NB4 (cell line): ENCODE data around the gene WHAMM.

Experiments used
- CTCF ChIP-seq: IDR thresholded peaks from one replicate; pipeline ENCODE4 v1.5.1; 2012; ENCODE audit warnings: low read depth, low read length
- MAX ChIP-seq: IDR thresholded peaks from 2 replicates; pipeline ENCODE4 v1.6.1; 2011; ENCODE audit warnings: low read depth, low read length
- MYC ChIP-seq: IDR thresholded peaks from 2 replicates; pipeline ENCODE4 v1.6.1; 2011; ENCODE audit warnings: low read depth, low read length
- POLR2A ChIP-seq: IDR thresholded peaks from 2 replicates; pipeline ENCODE4 v1.6.1; 2011; ENCODE audit warnings: mild to moderate bottlenecking; ENCODE audit not compliant: insufficient read length; ENCODE audit errors: extremely low read depth

- no peak for TF ChIP-seq MYC
- TF ChIP-seq CTCF: no peak
- TF ChIP-seq POLR2A: no peak
- TF ChIP-seq MAX: no peak
Observed at GRCh38 chr15:82808634-82809041, 790 bp upstream of the WHAMM start.
